Stimulated activated CD8-positive, alpha-beta memory T cell treated with anti-CD3 and anti-CD28 coated beads, Interleukin-7, amount 100 ng/mL, for 48 hours (primary cell): Measurements from ENCODE around the gene ANXA6.

Source experiments
- DNase-seq, 2 donors: peaks; one replicate each; pipeline ENCODE4 v3.0.0-alpha.2; 2020; ENCODE audit warnings: low read depth in 1 of 2; ENCODE audit errors: extremely low read depth in 1 of 2

The ANXA6 gene

GRCh38 chr5:151068433-151069197, 89.0 kb downstream of the ANXA6 start:
- peak; percentile 53 to 71 for DNase-seq

GRCh38 chr5:151067632-151068432, 89.7 kb downstream of the ANXA6 start:
- DNase-seq, result no peak

DNA sequence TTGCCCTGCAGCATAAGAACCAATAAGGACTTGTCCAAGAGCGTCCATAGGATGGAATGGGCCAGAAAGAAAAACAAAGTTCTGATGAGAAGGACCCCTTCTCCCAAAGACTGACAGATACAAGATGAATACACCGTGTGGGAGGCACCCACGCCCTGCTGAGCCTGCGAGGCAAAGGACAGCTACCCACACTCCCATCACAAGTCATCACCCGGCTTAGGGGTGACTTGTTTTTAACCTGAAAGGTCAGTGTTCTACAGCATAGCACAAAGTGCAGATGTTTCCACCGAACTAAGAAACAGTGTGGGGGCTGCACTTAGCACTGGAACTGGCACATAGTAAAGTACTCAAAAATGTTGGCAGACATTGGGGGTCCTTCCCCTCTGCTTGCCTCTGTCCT, 90.7 kb downstream of the ANXA6 start:
- no peak for DNase-seq

GRCh38 chr5:151065609-151066008, 92.0 kb downstream of the ANXA6 start:
- DNase-seq, result no peak

- DNase-seq, result no peak
Measured at GRCh38 chr5:151064916-151065499, 92.6 kb downstream of the ANXA6 start.

DNA sequence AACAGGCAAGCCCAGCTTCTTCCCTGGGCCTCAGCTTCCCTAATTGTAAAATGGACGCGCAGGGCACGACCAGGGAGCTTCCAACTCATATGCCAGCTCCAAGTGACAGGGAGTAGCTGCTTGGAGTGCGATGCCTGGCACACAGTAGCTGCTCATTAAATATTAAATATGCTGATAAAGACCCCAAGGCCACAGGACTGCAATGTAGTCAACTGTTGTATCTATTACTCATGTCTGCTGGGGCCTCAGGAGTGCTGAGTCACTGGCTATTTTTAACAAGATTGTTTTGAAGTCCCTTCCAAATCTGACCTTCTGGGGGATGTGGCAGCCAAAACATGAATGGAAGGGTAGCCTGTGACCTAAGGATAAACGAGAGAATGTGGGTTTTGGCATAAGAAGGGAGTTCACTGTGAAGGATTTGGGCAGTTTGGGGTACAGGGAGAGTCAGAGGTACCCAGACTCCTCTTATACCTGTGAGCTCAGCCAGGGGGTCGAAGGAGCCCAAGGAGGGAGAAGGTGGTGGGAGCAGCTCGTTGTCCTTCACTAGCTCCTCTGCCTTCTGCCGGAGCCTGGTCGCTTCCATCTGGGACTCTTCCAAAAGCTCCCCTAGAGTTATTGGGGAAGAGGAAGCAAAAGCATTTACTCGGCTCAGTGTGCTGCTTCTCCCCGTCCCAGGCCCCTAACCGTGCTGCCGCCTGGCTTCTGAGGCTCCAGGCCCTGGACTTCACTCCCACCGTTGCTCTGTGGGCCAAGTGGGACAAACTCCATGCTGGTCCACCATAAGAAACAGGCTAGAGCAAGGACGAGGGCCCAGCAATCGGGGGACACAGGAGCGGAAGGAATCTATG, 94.2 kb downstream of the ANXA6 start:
- no peak for DNase-seq

- no peak for DNase-seq
Measured at GRCh38 chr5:151062405-151063141, 95.0 kb downstream of the ANXA6 start.

DNA sequence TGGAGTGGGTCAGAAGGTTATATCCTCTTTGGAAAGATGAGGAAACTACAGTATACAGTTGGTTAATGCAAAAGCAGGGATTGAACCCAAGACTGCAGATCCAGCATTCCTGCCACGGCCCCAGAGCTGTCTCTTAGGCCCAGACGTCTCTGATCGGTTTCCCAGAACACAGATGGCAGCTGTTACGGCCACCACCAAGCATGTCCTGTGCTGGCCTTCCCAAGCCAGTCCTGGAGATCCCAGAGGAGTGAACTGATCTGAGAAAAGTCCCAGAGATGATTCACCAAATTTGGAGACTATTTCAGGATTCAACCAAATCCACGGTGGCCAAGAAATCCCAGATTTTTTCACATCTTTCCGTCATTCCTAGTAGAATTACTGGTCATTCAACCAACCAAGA, 96.8 kb downstream of the ANXA6 start:
- DNase-seq, result no peak

GRCh38 chr5:151058891-151059489, 98.6 kb downstream of the ANXA6 start:
- DNase-seq, result no peak

- no peak for DNase-seq
Measured at GRCh38 chr5:151058301-151058700, 99.3 kb downstream of the ANXA6 start.

GRCh38 chr5:151056379-151057325, 100.9 kb downstream of the ANXA6 start:
- no peak for DNase-seq

- no peak for DNase-seq
Measured at GRCh38 chr5:151055336-151055735, 102.2 kb downstream of the ANXA6 start.

GRCh38 chr5:151054709-151055108, 102.9 kb downstream of the ANXA6 start:
- no peak for DNase-seq

DNA sequence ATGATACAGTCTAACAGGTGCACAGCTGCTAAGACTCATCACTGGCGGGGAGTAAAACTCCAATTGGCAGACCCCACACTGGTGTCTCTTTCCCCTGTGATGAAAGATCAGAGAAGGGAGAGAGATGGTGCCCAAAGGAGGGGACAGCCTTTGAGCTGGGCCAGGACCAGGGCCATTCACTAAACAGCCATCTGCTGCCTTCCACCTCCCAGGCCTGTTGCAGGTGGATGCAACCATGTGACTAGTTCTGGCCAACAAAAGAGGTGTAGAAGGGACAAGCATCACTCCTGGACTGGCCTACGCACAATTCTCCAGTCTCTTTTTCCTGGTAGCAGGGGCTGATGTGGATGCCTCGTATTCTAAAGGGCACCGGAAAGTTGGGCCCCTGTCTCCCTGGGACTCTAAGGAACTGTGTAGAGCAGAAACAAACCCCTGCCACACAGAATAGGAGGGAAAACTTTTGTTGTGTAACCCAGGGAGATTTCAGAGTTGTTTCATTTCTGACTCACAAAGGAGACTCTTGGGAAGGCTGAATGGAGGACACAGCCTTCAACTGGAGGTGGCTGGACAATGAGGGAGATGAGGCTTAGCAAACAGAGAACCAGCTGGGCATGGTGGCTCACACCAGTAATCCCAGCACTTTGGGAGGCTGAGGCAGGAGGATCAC, 103.7 kb downstream of the ANXA6 start:
- DNase-seq, result no peak

DNA sequence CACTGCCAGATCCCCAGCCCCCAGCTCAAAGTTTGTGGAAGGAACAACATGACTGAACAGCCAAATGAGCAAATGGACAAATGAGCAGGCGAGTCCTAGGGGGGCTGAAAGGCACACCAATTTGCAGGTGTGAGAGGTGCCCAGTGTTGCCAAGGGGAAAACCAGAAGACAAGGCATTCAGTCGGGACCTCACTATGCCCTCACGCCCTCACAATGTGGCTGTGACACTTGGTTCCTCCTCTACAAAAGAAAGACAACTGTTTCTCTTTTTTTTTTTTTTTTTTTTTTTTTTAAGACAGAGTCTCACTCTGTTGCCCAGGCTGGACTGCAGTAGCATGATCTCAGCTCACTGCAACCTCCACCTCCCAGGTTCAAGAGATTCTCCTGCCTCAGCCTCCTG, 104.7 kb downstream of the ANXA6 start:
- DNase-seq, result no peak

- DNase-seq, result no peak
Measured at GRCh38 chr5:151051931-151052608, 105.5 kb downstream of the ANXA6 start.

DNA sequence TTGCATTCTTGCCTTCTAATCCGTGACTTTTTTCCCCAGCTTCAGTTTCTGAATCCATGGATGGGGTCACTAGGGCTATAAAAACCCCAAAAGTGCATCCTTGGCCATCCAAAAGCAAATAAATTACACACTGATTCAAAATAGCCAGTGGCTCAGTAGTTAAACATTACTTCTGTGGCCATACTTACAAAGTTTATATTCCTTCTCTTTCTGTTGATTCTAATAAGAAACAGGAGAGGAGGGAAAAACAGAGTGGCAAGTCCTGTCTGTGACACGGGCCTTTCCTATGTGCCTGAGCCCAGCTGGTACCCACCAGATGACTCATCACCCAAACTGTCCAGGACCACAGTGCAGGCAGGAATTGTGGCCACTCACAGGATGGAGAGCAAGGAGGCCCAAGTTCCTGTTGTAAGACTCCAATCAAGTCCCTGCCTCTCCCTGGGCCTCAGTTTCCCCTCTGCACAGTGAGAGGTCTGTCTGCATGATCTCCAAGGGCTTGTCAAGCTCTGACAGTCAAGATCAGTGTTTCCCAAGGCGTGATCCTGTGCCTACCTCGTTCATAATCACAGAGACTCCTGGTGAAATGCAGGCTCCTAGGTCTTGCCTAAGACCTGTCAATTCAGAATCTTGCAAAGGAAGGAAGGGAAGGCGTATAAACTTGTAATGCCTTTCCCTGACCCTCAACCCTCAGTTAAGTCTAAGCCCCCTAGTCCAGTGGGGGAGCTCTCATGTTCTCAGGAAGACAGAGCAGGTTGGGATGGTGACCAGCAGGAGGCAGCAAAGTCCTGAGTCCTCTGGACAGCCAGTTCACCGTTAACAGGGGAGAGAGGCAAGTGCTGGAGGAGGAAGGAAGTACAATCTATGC, 106.3 kb downstream of the ANXA6 start:
- DNase-seq, result peak; percentile 22 to 43
